ENCODE data around the gene RNF112.

DNA sequence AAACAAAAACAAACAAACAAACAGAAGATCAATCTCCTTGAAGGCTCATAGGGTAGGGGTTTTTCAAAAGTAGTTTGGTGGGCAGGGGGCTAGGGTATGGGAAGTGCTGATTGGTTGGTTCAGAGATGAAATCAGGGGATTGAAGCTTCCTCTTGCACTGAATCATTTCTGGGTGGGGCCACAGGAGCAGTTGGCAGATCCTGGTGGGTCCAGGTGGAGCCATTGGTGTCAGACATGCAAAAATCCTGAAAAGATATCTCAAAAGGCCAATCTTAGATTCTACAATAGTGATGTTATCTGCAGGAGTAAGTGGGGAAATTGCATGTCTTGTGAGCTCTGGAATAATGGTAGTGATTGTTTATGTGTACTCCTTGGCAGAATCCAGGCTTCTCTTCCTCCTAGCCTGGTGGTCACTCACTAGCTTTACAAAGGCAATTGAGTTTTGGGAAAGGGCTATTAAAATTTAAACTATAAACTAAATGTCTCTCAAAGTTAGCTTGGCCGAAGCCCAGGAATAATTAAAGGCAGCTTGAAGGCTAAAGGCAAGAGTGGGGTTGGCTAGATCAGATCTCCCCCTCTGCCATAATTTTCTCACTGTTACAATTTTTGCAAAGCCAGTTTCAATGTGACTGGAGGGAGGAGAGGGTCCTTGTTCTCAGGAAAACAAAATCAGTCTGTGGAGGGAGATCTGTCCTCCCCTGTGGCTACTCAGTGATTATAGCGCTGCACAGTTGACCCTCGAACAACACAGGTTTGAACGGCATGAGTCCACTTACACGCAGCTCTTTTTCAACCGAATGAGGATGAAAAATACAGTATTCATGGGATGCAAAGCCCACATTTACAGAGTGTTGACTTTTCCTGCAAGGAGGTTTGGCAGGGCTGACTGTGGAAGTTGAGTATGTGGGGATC is 45.2 kb downstream of the RNF112 start:
- TF ChIP-seq, protein P1, sequence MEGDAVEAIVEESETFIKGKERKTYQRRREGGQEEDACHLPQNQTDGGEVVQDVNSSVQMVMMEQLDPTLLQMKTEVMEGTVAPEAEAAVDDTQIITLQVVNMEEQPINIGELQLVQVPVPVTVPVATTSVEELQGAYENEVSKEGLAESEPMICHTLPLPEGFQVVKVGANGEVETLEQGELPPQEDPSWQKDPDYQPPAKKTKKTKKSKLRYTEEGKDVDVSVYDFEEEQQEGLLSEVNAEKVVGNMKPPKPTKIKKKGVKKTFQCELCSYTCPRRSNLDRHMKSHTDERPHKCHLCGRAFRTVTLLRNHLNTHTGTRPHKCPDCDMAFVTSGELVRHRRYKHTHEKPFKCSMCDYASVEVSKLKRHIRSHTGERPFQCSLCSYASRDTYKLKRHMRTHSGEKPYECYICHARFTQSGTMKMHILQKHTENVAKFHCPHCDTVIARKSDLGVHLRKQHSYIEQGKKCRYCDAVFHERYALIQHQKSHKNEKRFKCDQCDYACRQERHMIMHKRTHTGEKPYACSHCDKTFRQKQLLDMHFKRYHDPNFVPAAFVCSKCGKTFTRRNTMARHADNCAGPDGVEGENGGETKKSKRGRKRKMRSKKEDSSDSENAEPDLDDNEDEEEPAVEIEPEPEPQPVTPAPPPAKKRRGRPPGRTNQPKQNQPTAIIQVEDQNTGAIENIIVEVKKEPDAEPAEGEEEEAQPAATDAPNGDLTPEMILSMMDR (conservative IDR thresholded peaks at IDR 0.05; ENCODE audit: low read length), result no peak
- no peak for TF ChIP-seq EZH2phosphoT487 (IDR thresholded peaks at IDR 0.05; ENCODE audit: borderline replicate concordance, low read depth, low read length)

Measured in OCI-LY7 (cell line).